HG02938 (cell line): ENCODE measurements around the gene KCNG1.

Experiments used
- ATAC-seq: cut with Tn5 transposase; IDR thresholded peaks from one replicate; pipeline ENCODE4 v1.9.1; 2021; ENCODE audit warnings: mild to moderate bottlenecking, moderate library complexity; ENCODE audit not compliant: unreplicated experiment

The KCNG1 gene

GRCh38 chr20:51036827-51037531 is 14.1 kb upstream of the KCNG1 start:
- ATAC-seq: no peak

- no peak for ATAC-seq
These were observed 13.3 kb upstream of the KCNG1 start for GRCh38 chr20:51036226-51036625.

GRCh38 chr20:51034988-51035656 is 12.2 kb upstream of the KCNG1 start:
- no peak for ATAC-seq

- no peak for ATAC-seq
These were observed 11.6 kb upstream of the KCNG1 start for GRCh38 chr20:51034476-51034875.

GRCh38 chr20:51029963-51030920 is 7.3 kb upstream of the KCNG1 start:
- no peak for ATAC-seq

GRCh38 chr20:51029556-51029955 is 6.6 kb upstream of the KCNG1 start:
- no peak for ATAC-seq

GRCh38 chr20:51028616-51029212 is 5.8 kb upstream of the KCNG1 start:
- no peak for ATAC-seq

- no peak for ATAC-seq
These were observed 4.3 kb upstream of the KCNG1 start for GRCh38 chr20:51027035-51027795.

- ATAC-seq: no peak
These were observed 3.4 kb upstream of the KCNG1 start for GRCh38 chr20:51026269-51026668.

GRCh38 chr20:51024761-51025160 is 1.9 kb upstream of the KCNG1 start:
- no peak for ATAC-seq

- ATAC-seq: no peak
These were observed 779 bp upstream of the KCNG1 start for GRCh38 chr20:51023617-51024155.

GRCh38 chr20:51022227-51022802 is 592 bp downstream of the KCNG1 start:
- no peak for ATAC-seq

- ATAC-seq: no peak
These were observed 1.6 kb downstream of the KCNG1 start for GRCh38 chr20:51021067-51022025.

- no peak for ATAC-seq
These were observed 2.2 kb downstream of the KCNG1 start for GRCh38 chr20:51020657-51021056.

- ATAC-seq: no peak
These were observed 3.0 kb downstream of the KCNG1 start for GRCh38 chr20:51019656-51020592.

GRCh38 chr20:51017251-51017650 is 5.7 kb downstream of the KCNG1 start:
- ATAC-seq: no peak

- ATAC-seq: no peak
These were observed 6.4 kb downstream of the KCNG1 start for GRCh38 chr20:51016521-51016920.
